Body of pancreas (tissue), 4 donors: ENCODE measurements around the gene C1QTNF1.

Source experiments
- CTCF ChIP-seq, 7 experiments: fragments of 450-650 bp in 4 of 7; fragments of 200-600 bp in 3 of 7; sonication (generic) in 3 of 7; IDR thresholded peaks; one replicate each; pipeline ENCODE4 v1.5.1; 2016 to 2019; ENCODE audit warnings: antibody characterized with exemption in 7 of 7
- POLR2A ChIP-seq, 3 donors: fragments of 450-650 bp; IDR thresholded peaks; one replicate each; pipeline ENCODE4 v1.6.1; 2016; ENCODE audit warnings: antibody characterized with exemption in 3 of 3, mild to moderate bottlenecking in 2 of 3

DNA sequence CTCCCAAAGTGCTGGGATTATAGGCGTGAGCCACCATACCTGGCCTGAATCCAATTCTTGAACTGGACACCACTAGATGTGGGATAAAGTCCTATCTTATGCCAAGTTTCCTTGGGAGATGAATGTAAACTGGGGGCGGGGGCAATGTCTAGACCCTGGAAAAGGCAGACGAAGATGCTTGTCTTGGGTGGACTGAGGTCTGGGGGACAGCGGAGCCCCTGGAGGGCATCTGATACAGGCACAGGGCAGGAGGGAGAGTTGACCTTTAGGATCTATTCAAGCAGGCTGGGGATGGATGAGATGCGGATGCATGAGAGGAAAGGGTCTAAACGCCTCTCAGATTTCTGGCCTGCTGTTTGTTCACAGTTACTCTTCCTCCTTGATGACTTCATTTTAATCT is 11.7 kb downstream of the C1QTNF1 start:
- TF ChIP-seq CTCF (IDR thresholded peaks at IDR 0.05) (no peak), POLR2A (IDR thresholded peaks at IDR 0.05) (no peak)
